Neural cell (in vitro differentiated cells): ENCODE data around the gene UHMK1. TPM values are rescaled to one million over a fixed set of nuclear protein-coding genes. Genes with fewer than 3 reads are reported as not detected.

Source experiments
- H2AFZ ChIP-seq: fragments of 200-600, 300-800 bp; sonication (generic), shearing (Covaris generic); 2 replicates; pipeline ENCODE4 v1.6.0; 2014; ENCODE audit warnings: low read depth, mild to moderate bottlenecking, antibody characterized with exemption, low read length, moderate library complexity
- H3F3A ChIP-seq: fragments of 200-600 bp; shearing (Covaris generic); 2 replicates; pipeline ENCODE4 v1.6.1; 2016; ENCODE audit warnings: mild to moderate bottlenecking, moderate library complexity, mixed read lengths, antibody characterized with exemption, low read length; ENCODE audit not compliant: insufficient read depth, poor library complexity, severe bottlenecking
- H3K27ac ChIP-seq: fragments of 200-600, 300-800 bp; sonication (generic), shearing (Covaris generic); 2 replicates; pipeline ENCODE4 v1.5.1; 2014; ENCODE audit warnings: mild to moderate bottlenecking, low read length, moderate library complexity
- H3K27me3 ChIP-seq: fragments of 300-800, 200-600 bp; sonication (generic), shearing (Covaris generic); 2 replicates; pipeline ENCODE4 v1.6.0; 2014; ENCODE audit warnings: mild to moderate bottlenecking, low read depth, low read length, moderate library complexity; ENCODE audit not compliant: insufficient read depth
- H3K36me3 ChIP-seq: fragments of 300-800, 200-600 bp; sonication (generic), shearing (Covaris generic); 2 replicates; pipeline ENCODE4 v1.5.1; 2014; ENCODE audit warnings: mild to moderate bottlenecking, antibody characterized with exemption, low read length, moderate library complexity; ENCODE audit not compliant: insufficient read depth
- H3K4me2 ChIP-seq: fragments of 300-800, 200-600 bp; sonication (generic), shearing (Covaris generic); 2 replicates; pipeline ENCODE4 v1.6.0; 2014; ENCODE audit warnings: mild to moderate bottlenecking, low read length
- H3K4me3 ChIP-seq: fragments of 300-800, 200-600 bp; sonication (generic), shearing (Covaris generic); 2 replicates; pipeline ENCODE4 v1.5.1; 2014; ENCODE audit warnings: mild to moderate bottlenecking, low read length, moderate library complexity
- H3K79me2 ChIP-seq: fragments of 200-600 bp; shearing (Covaris generic); replicated peaks from 2 replicates; pipeline ENCODE4 v1.6.0; 2014; ENCODE audit warnings: mild to moderate bottlenecking, low read length, moderate library complexity; ENCODE audit not compliant: insufficient read depth
- H3K9ac ChIP-seq: fragments of 300-800, 200-600 bp; sonication (generic), shearing (Covaris generic); 2 replicates; pipeline ENCODE4 v1.6.1; 2016; ENCODE audit warnings: mild to moderate bottlenecking, low read length, mixed read lengths
- H3K9me2 ChIP-seq: fragments of 200-600 bp; shearing (Covaris generic); 2 replicates; pipeline ENCODE4 v1.6.1; 2016; ENCODE audit warnings: mild to moderate bottlenecking, low read length, mixed read lengths; ENCODE audit not compliant: insufficient read depth
- H3K9me3 ChIP-seq: fragments of 200-600, 300-800 bp; sonication (generic), shearing (Covaris generic); 2 replicates; pipeline ENCODE4 v1.6.1; 2016; ENCODE audit warnings: mild to moderate bottlenecking, mixed run types, low read length, moderate library complexity, mixed read lengths
- H4K20me1 ChIP-seq: fragments of 200-600 bp; shearing (Covaris generic); 2 replicates; pipeline ENCODE4 v1.6.1; 2016; ENCODE audit warnings: mild to moderate bottlenecking, mixed run types; ENCODE audit not compliant: insufficient read depth
- EP300 ChIP-seq: fragments of 450-650 bp; conservative IDR thresholded peaks from 2 replicates; pipeline ENCODE4 v1.6.1; 2014; ENCODE audit warnings: antibody characterized with exemption, mild to moderate bottlenecking, moderate library complexity; ENCODE audit not compliant: poor library complexity, severe bottlenecking
- EZH2 ChIP-seq: fragments of 200-600, 300-800 bp; shearing (Covaris generic), sonication (generic); IDR thresholded peaks from 2 replicates; pipeline ENCODE4 v1.6.1; 2014; ENCODE audit warnings: antibody characterized with exemption, low read length, borderline replicate concordance, mild to moderate bottlenecking; ENCODE audit not compliant: insufficient read depth, poor library complexity, severe bottlenecking
- MXI1 ChIP-seq: fragments of 450-650 bp; conservative IDR thresholded peaks from 2 replicates; pipeline ENCODE4 v1.6.1; 2014; ENCODE audit warnings: antibody characterized with exemption, mild to moderate bottlenecking; ENCODE audit not compliant: poor library complexity, severe bottlenecking
- POLR2AphosphoS5 ChIP-seq: IDR thresholded peaks from 2 replicates; pipeline ENCODE4 v1.6.1; 2012
- RAD21 ChIP-seq: fragments of 450-650 bp; conservative IDR thresholded peaks from 2 replicates; pipeline ENCODE4 v1.6.1; 2014; ENCODE audit warnings: antibody characterized with exemption, mild to moderate bottlenecking, moderate library complexity
- SMC3 ChIP-seq: fragments of 450-650 bp; conservative IDR thresholded peaks from 2 replicates; pipeline ENCODE4 v1.6.1; 2014; ENCODE audit warnings: antibody characterized with exemption, mild to moderate bottlenecking, moderate library complexity; ENCODE audit not compliant: poor library complexity
- TAF1 ChIP-seq: IDR thresholded peaks from 2 replicates; pipeline ENCODE4 v1.6.1; 2012; ENCODE audit warnings: low read depth
- polyA plus RNA-seq: library from polyadenylated mRNA; depleted of rRNA; stranded (reverse); fragments of >200 nt; gene quantifications from 2 replicates; pipeline ENCODE4 v1.2.3, GENCODE V29; 2014
- TF ChIP-seq, protein P1 (sequence below): fragments of 450-650 bp; IDR thresholded peaks from 2 replicates; pipeline ENCODE4 v1.5.1; 2014; ENCODE audit warnings: antibody characterized with exemption, mild to moderate bottlenecking, moderate library complexity; ENCODE audit not compliant: poor library complexity, severe bottlenecking
- TF ChIP-seq, protein P2 (sequence below): IDR thresholded peaks from 2 replicates; pipeline ENCODE4 v1.6.1; 2012; ENCODE audit warnings: borderline replicate concordance

Gene UHMK1
- polyA plus RNA-seq, 1 donor from 2014 or later, result 22.2 TPM

DNA sequence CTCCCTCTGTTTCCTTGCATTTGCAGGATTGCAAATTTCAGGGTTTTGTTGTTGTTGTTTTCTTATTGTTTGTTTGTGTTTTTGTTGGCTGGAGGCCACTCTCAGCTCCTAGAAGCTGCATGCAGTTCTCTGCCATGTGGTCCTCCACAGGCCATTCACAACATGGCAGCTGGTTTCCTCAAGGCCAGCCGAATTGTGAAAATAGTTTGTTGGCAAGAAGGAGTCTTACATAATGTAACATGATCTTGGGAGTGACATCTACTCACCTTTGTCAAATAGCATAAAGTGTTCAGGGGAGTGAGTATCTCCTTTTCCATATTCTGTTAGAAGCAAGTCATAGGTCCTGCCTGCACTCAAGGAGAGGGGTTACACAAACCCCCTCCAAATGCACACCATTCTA lies 53.3 kb downstream of the UHMK1 start (continued):
- TF ChIP-seq MXI1 (no peak), RAD21 (no peak)

DNA sequence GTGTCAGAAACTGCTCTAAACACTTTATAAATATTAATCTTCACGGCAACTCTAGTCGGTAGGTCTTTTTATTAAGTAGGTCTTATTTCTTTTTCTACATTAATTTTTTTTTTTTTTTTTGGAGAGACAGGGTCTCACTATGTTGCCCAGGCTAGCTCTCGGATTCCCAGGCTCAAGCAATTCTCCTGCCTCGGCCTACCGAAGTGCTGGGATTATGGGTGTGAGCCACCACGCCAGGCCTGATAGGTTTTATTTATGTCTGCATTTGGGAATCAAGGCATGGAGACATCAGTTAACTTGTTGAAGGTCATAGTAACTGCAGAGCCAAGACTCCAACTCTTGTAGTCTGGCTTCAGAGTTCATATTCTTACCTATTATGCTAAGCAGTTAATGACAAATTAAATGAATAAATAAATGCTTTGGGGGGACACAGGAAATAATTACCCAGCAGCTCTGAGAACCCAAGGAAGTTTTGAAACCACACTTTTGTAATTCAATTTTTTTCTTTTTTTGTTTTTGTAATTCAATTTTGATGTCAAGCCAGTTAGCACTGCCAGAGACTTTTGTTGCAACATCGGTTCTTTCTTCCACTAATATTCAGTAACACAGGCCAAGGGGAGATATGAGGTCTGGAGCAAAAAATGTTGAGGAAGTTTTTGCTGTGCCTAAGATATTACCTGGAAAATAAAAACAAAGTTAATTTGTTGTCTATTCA lies 54.5 kb downstream of the UHMK1 start:
- H3K4me3 ChIP-seq, result no peak overlapping the region
- H2AFZ ChIP-seq, result no peak overlapping the region
- H3F3A ChIP-seq, result no peaks in the 10 kb centered on the region
- H3K27me3 ChIP-seq, result no peaks in the 10 kb centered on the region
- no peak overlapping the region for H3K4me2 ChIP-seq
- H3K9me3 ChIP-seq, result no peaks in the 10 kb centered on the region
- no peak overlapping the region for H3K9ac ChIP-seq
- no peaks in the 10 kb centered on the region for H3K9me2 ChIP-seq
- no peak for TF ChIP-seq TAF1
- no peak for TF ChIP-seq EZH2
- TF ChIP-seq, protein P1, sequence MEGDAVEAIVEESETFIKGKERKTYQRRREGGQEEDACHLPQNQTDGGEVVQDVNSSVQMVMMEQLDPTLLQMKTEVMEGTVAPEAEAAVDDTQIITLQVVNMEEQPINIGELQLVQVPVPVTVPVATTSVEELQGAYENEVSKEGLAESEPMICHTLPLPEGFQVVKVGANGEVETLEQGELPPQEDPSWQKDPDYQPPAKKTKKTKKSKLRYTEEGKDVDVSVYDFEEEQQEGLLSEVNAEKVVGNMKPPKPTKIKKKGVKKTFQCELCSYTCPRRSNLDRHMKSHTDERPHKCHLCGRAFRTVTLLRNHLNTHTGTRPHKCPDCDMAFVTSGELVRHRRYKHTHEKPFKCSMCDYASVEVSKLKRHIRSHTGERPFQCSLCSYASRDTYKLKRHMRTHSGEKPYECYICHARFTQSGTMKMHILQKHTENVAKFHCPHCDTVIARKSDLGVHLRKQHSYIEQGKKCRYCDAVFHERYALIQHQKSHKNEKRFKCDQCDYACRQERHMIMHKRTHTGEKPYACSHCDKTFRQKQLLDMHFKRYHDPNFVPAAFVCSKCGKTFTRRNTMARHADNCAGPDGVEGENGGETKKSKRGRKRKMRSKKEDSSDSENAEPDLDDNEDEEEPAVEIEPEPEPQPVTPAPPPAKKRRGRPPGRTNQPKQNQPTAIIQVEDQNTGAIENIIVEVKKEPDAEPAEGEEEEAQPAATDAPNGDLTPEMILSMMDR, result no peak
- no peak for TF ChIP-seq SMC3
- no peak for TF ChIP-seq POLR2AphosphoS5
- H3K36me3 ChIP-seq, result no peaks in the 10 kb centered on the region
- no peak overlapping the region for H3K27ac ChIP-seq
- no peaks in the 10 kb centered on the region for H3K79me2 ChIP-seq
- no peaks in the 10 kb centered on the region for H4K20me1 ChIP-seq

DNA sequence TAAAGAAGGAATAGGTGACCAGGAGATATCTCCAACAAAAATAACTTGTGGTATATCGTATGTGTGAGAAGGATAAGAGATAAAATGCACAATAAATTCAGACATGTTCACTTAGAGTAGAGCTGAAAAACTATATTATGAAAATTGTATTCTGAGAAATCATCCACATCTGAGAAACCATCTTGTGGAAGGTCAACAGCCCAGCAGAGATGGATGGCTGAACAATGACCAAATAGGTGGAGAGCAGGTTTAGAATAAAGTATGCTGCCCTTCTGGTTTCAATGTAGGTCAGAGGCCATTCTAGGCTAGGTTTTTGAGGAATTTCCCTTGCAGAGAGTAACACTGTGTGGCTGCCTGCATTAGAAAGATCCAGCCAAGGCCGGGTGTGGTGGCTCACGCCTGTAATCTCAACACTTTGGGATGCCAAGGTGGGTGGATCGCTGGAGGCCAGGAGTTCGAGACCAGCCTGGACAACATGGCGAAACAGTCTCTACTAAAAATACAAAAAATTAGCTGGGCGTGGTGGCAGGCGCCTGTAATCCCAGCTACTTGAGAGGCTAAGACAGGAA lies 55.1 kb downstream of the UHMK1 start:
- Histone ChIP-seq H3K9me3 (no peaks in the 10 kb centered on the region), H3K27me3 (no peaks in the 10 kb centered on the region), H3K27ac (no peak overlapping the region), H3K9ac (no peak overlapping the region), H4K20me1 (no peaks in the 10 kb centered on the region), H3F3A (no peaks in the 10 kb centered on the region), H3K4me3 (no peak overlapping the region), H3K79me2 (no peaks in the 10 kb centered on the region), H2AFZ (no peak overlapping the region), H3K9me2 (no peaks in the 10 kb centered on the region), H3K4me2 (no peak overlapping the region), H3K36me3 (no peaks in the 10 kb centered on the region)
- TF ChIP-seq EZH2, result no peak

DNA sequence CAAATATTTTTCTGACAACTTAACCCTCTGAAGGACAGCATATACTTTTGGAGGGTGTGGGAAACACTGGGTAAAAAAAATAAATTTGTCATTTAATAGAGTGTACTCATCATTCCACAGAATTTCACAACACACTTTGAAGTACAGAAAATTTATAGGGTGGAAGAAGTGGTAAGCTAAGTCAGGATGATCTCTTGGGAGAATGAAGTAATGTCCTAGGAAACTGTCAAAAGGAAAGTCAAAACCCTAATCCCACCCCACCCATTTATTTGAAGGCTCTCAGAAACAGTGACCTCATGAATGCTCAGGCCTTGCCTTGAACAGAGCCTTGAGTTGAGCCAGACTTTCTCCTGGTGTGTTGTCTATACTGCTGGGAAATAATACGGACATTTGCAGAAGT lies 56.6 kb downstream of the UHMK1 start:
- no peak for TF ChIP-seq MXI1
- no peak for TF ChIP-seq EZH2
- TF ChIP-seq EP300, result no peak
- no peak for TF ChIP-seq POLR2AphosphoS5
- TF ChIP-seq, protein P2, sequence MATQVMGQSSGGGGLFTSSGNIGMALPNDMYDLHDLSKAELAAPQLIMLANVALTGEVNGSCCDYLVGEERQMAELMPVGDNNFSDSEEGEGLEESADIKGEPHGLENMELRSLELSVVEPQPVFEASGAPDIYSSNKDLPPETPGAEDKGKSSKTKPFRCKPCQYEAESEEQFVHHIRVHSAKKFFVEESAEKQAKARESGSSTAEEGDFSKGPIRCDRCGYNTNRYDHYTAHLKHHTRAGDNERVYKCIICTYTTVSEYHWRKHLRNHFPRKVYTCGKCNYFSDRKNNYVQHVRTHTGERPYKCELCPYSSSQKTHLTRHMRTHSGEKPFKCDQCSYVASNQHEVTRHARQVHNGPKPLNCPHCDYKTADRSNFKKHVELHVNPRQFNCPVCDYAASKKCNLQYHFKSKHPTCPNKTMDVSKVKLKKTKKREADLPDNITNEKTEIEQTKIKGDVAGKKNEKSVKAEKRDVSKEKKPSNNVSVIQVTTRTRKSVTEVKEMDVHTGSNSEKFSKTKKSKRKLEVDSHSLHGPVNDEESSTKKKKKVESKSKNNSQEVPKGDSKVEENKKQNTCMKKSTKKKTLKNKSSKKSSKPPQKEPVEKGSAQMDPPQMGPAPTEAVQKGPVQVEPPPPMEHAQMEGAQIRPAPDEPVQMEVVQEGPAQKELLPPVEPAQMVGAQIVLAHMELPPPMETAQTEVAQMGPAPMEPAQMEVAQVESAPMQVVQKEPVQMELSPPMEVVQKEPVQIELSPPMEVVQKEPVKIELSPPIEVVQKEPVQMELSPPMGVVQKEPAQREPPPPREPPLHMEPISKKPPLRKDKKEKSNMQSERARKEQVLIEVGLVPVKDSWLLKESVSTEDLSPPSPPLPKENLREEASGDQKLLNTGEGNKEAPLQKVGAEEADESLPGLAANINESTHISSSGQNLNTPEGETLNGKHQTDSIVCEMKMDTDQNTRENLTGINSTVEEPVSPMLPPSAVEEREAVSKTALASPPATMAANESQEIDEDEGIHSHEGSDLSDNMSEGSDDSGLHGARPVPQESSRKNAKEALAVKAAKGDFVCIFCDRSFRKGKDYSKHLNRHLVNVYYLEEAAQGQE, result no peak
- TF ChIP-seq SMC3, result no peak
- no peak for TF ChIP-seq TAF1
- no peak for TF ChIP-seq RAD21
- TF ChIP-seq, protein P1, result no peak
- no peaks in the 10 kb centered on the region for H3K27me3 ChIP-seq
- H3K27ac ChIP-seq, result no peak overlapping the region
- no peaks in the 10 kb centered on the region for H3K9me2 ChIP-seq
- H3K9ac ChIP-seq, result no peak overlapping the region
- H3K9me3 ChIP-seq, result no peaks in the 10 kb centered on the region
- no peak overlapping the region for H3K4me3 ChIP-seq
- no peaks in the 10 kb centered on the region for H3K36me3 ChIP-seq
- H2AFZ ChIP-seq, result no peak overlapping the region
- H3K79me2 ChIP-seq, result no peaks in the 10 kb centered on the region
- H3K4me2 ChIP-seq, result no peak overlapping the region
- no peaks in the 10 kb centered on the region for H3F3A ChIP-seq
- H4K20me1 ChIP-seq, result no peaks in the 10 kb centered on the region
